ENCODE data around the gene IGF1. TPM values are rescaled to one million over a fixed set of nuclear protein-coding genes. Genes with fewer than 3 reads are reported as not detected.
"Not testable (repeated sequence)": the region's sequence is repeated elsewhere in the genome, so short reads cannot be mapped to it uniquely, and the experiment has no call there.

The IGF1 gene
- total and polyA plus RNA-seq, 5 donors = 4.7 to 71.9 (median 6.5) TPM

DNA sequence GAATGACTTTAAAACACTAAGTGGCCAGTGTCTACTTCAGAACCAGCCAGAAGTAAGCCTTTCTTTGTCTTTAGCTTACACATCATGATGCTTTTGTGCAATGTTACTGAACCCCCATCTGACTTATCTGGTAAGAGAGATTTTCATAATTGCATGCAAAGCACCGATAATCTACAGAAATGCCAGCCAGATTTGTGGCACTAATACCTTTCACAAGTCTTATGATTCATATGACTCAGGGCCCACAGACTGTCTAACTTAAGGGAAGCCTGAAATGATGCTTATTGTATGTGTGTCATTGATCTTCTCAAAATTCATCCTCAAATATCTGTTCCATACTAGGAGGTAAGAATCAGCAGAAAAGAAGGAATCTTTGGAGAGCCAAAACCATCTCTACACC is 18.0 kb downstream of the IGF1 start:
- no peak overlapping the region for H3K27ac ChIP-seq (ENCODE audit: low read length)
- DNase-seq = no peak
- H3K9me3 ChIP-seq (ENCODE audit: control insufficient read depth, low read length) = no peaks in the 10 kb centered on the region
- no peaks in the 10 kb centered on the region for H3K4me1 ChIP-seq (ENCODE audit: control insufficient read depth, insufficient read depth, low read length)
- no peak overlapping the region for H3K4me3 ChIP-seq (ENCODE audit: low read length)
- intact Hi-C loops (cut with DNase I) = no loop called here
- no peak for ATAC-seq
- H3K27me3 ChIP-seq (ENCODE audit: control insufficient read depth, insufficient read depth) = no peaks in the 10 kb centered on the region
- WGBS = 87% methylated on average over 1 of the region's 1 CpG

DNA sequence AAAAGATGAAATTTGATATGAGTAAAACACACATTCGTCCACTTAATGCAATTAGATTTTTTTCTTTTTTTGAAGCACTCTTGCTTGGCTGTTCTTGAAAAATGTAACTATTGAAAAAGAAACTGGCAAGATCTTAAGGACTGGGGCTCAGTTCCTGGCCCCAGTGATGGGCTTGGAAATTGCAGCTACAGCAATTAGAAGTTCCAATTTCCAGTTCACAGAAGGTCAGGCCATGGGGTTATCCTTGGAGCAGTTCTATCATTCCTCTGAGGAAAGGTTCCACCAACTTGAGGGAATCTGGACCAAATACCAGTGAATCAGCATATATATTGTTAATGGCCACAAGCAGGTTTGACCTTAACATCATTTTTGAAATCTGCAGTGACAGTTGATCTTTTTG is 18.9 kb downstream of the IGF1 start:
- DNase-seq (peak in 2 of 3 donors; percentile 14 to 35), ATAC-seq (peak in 1 of 2 donors; percentile 76)
- intact Hi-C loops (cut with DNase I) = no loop called here
- no peaks in the 10 kb centered on the region for H3K27me3 ChIP-seq (ENCODE audit: control insufficient read depth, insufficient read depth)
- no peaks in the 10 kb centered on the region for H3K9me3 ChIP-seq (ENCODE audit: control insufficient read depth, low read length)
- no peak overlapping the region for H3K27ac ChIP-seq (ENCODE audit: low read length)
- H3K4me3 ChIP-seq (ENCODE audit: low read length) = no peak overlapping the region
- 53% methylated on average over 1 of the region's 1 CpG for WGBS
- H3K4me1 ChIP-seq (ENCODE audit: control insufficient read depth, insufficient read depth, low read length) = peaks cover 2% of the 10 kb centered on the region

DNA sequence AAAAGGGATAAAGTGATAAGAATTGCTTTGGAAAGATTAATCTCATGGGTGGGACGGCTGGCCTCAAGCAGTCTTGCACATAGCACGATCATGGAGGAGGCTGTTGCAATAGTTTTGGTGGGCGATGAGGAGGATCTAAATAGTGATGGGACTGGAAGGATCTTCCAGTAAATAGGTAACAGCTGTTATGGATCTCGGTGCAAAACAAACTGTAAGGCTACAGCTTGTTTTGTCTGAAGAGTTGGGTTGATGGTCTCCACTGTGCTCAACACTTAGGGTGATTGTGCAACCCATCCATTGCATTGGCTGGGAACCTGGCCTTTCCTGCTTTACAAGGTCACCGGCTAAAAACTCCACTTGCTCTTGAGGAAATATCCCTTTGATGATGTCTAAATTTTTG is 21.0 kb downstream of the IGF1 start:
- H3K4me1 ChIP-seq (ENCODE audit: control insufficient read depth, insufficient read depth, low read length) = peaks cover 5% of the 10 kb centered on the region
- no peak overlapping the region for H3K4me3 ChIP-seq (ENCODE audit: low read length)
- no peaks in the 10 kb centered on the region for H3K27me3 ChIP-seq (ENCODE audit: control insufficient read depth, insufficient read depth)
- intact Hi-C loops (cut with DNase I) = no loop called here
- ATAC-seq = no peak
- no peaks in the 10 kb centered on the region for H3K9me3 ChIP-seq (ENCODE audit: control insufficient read depth, low read length)
- H3K27ac ChIP-seq (ENCODE audit: low read length) = no peak overlapping the region
- DNase-seq = peak in 2 of 3 donors; percentile 27 to 55
- WGBS = 75% methylated on average over 5 of the region's 5 CpGs

DNA sequence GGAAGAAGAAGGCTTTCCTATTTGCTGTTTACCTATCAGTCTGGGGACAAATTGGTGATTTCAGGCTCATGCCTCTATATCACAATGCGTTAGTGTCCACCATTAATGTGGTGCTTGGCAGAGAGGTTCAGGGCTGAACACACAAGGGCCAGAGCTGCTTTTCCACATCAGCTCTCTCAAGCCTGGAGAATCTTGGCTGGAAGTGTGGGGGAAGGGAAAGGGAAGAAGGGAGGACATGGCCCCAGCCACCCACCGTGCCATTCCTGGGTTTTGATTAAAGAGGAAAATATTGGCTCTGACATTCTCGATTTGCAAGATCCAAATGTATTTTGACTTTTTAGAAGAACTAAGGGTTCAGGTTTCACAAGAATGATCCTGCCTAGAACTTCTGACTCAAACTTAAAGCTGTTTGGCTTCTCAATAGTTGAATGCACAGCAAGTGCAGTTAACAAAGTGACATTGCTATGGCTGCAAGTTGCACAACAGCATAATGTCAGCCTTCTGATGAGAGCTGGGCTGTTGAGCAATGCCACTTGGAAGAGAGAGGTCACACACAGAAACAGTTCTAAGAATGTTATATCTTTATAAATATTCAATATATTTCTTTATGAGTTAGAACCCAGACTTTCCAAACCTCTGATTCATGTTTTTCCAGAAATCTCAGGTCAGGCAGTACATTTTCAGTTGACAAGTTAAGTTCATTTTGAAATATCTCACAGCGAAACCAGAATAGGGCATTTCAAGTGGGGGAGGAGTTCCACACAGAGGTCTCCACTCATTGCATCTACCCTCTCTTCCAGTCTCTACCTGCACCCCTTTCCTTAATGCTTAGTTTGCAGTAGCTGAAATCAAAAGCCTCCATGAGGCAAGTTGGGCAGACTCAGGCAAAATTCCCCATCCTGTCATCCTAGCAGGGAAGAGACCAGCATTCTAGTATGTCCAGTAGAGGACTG is 25.3 kb downstream of the IGF1 start:
- intact Hi-C loops (cut with DNase I) = no loop called here
- peak; percentile 80 to 83 for ATAC-seq

DNA sequence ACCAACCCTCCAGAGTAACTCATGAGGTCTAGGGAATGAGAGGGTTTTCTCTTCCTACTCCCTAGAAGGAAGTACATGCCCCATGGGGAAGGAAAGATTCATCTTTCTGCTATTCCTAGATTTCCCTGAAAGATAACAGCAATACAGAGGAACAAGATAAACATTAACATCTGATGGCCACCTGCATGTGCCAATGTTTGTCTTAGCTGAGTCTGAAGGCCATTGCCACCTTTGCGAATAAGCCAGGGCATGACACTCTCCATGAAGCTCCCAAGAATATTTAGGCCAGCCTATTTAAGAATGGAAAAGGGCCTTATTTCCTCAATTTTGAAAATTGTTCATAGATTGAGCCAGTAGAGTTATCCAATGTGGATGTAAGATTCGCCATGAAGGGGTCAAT is 26.0 kb downstream of the IGF1 start:
- intact Hi-C loops (cut with DNase I) = no loop called here
- H3K4me1 ChIP-seq (ENCODE audit: control insufficient read depth, insufficient read depth, low read length) = peaks cover 9% of the 10 kb centered on the region
- WGBS = 90% methylated on average over 2 of the region's 2 CpGs
- H3K27me3 ChIP-seq (ENCODE audit: control insufficient read depth, insufficient read depth) = no peaks in the 10 kb centered on the region
- no peak for DNase-seq
- no peaks in the 10 kb centered on the region for H3K9me3 ChIP-seq (ENCODE audit: control insufficient read depth, low read length)
- no peak overlapping the region for H3K27ac ChIP-seq (ENCODE audit: low read length)
- no peak for ATAC-seq
- H3K4me3 ChIP-seq (ENCODE audit: low read length) = no peak overlapping the region

More for the DNA sequence above, 25.3 kb downstream of the IGF1 start:
- no peak overlapping the region for H3K4me3 ChIP-seq (ENCODE audit: low read length)
- H3K4me1 ChIP-seq (ENCODE audit: control insufficient read depth, insufficient read depth, low read length) = peaks cover 9% of the 10 kb centered on the region
- peak in 2 of 3 donors; percentile 50 to 58 for DNase-seq
- H3K27me3 ChIP-seq (ENCODE audit: control insufficient read depth, insufficient read depth) = no peaks in the 10 kb centered on the region
- WGBS = 80% methylated on average over 4 of the region's 4 CpGs
- H3K27ac ChIP-seq (ENCODE audit: low read length) = peak overlapping the region; percentile 48
- no peaks in the 10 kb centered on the region for H3K9me3 ChIP-seq (ENCODE audit: control insufficient read depth, low read length)

DNA sequence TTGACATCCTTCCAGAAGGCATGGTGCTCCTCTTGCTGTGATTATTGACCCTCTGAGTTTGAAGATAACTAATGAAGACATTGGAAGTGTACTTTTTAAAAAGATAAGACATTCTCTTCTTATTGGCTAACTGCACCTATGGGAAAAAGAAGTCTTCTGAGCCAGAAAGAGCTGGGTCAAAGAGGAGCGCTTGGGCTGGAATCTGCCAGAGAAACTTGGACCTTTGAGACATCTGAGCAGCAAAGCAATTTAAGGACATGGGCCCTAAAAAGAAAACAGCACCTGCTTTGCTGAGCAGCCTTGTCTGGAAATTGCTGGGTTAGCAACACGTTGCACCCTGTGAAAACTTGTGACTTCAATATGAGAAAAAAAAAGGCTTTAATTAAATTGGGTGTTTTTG is 27.8 kb downstream of the IGF1 start:
- ATAC-seq = no peak
- intact Hi-C loops (cut with DNase I) = no loop called here
- 51% methylated on average over 2 of the region's 2 CpGs for WGBS

DNA sequence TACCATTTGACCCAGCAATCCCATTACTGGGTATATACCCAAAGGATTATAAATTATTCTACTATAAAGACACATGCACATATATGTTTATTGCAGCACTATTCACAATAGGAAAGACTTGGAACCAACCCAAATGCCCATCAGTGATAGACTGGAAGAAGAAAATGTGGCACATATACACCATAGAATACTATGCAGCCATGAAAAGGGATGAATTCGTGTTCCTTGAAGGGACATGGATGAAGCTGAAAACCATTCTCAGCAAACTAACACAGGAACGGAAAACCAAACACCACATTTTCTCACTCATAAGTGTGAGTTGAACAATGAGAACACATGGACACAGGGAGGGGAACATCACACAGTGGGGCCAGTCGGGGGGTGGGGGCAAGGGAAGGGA is 31.3 kb downstream of the IGF1 start:
- WGBS = 89% methylated on average over 3 of the region's 3 CpGs
- ATAC-seq; H3K27me3 ChIP-seq (ENCODE audit: control insufficient read depth, insufficient read depth); H3K4me3 ChIP-seq (ENCODE audit: low read length); intact Hi-C loops (cut with DNase I); H3K9me3 ChIP-seq (ENCODE audit: control insufficient read depth, low read length); H3K27ac ChIP-seq (ENCODE audit: low read length); DNase-seq; H3K4me1 ChIP-seq (ENCODE audit: control insufficient read depth, insufficient read depth, low read length): not testable (repeated sequence)

More for the DNA sequence above, 27.8 kb downstream of the IGF1 start:
- no peak for DNase-seq
- Histone ChIP-seq H3K9me3 (ENCODE audit: control insufficient read depth, low read length) (no peaks in the 10 kb centered on the region), H3K4me3 (ENCODE audit: low read length) (no peak overlapping the region), H3K4me1 (ENCODE audit: control insufficient read depth, insufficient read depth, low read length) (peaks cover 9% of the 10 kb centered on the region), H3K27ac (ENCODE audit: low read length) (no peak overlapping the region), H3K27me3 (ENCODE audit: control insufficient read depth, insufficient read depth) (no peaks in the 10 kb centered on the region)

DNA sequence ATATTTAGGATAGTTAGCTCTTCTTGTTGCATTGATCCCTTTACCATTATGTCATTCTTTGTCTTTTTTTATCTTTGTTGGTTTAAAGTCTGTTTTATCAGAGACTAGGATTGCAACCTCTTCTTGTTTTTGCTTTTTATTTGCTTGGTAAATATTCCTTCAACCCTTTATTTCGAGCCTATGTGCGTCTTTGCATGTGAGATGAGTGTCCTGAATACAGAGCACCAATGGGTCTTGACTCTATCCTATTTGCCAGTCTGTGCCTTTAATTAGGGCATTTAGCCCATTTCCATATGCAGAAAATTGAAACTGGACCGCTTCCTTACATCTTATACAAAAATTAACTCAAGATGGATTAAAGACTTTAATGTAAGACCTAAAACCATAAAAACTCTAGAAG is 32.9 kb downstream of the IGF1 start:
- H3K27ac ChIP-seq (ENCODE audit: low read length); ATAC-seq; H3K9me3 ChIP-seq (ENCODE audit: control insufficient read depth, low read length); H3K4me3 ChIP-seq (ENCODE audit: low read length); H3K4me1 ChIP-seq (ENCODE audit: control insufficient read depth, insufficient read depth, low read length); H3K27me3 ChIP-seq (ENCODE audit: control insufficient read depth, insufficient read depth); intact Hi-C loops (cut with DNase I); DNase-seq: not testable (repeated sequence)
- 88% methylated on average over 3 of the region's 3 CpGs for WGBS

DNA sequence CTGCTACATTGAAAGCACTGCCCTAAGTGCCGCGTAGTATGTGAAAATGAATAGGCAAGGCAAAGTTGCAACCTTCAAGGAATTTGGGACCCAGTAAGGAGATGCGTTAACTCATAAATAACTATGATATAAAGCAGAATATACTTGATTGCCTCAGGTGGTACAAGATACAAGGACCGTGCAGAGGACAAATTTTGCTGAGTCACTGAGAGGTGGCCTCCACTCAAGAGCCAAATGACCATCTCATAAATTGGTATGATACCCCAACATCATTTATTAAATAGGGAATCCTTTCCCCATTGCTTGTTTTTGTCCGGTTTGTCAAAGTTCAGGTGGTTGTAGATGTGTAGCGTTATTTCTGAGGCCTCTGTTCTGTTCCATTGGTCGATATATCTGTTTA is 35.7 kb downstream of the IGF1 start:
- Histone ChIP-seq H3K27me3 (ENCODE audit: control insufficient read depth, insufficient read depth) (no peaks in the 10 kb centered on the region), H3K9me3 (ENCODE audit: control insufficient read depth, low read length) (no peaks in the 10 kb centered on the region), H3K4me3 (ENCODE audit: low read length) (no peak overlapping the region), H3K27ac (ENCODE audit: low read length) (no peak overlapping the region), H3K4me1 (ENCODE audit: control insufficient read depth, insufficient read depth, low read length) (no peaks in the 10 kb centered on the region)
- intact Hi-C loops (cut with DNase I) = no loop called here
- WGBS = 86% methylated on average over 7 of the region's 7 CpGs
- ATAC-seq = no peak
- no peak for DNase-seq

DNA sequence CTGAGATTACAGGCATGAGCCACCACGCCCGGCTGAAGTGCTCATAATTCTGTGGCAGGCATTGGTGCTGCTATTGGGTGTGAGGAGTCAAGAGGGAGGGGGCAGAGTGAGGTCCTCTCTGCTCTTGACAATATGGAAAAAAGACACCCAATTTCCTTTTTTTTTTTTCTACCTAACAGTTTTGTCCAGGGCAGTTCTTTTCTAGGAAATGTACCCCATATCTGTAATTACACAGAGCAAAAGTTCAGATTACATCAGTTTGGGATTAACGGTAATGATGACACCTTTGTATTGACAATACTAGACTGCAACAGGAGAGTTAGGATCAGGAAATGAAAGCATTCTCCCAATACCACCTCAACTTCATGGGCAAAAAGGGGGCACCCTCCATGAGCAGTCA is 36.3 kb downstream of the IGF1 start:
- intact Hi-C loops (cut with DNase I) = no loop called here
- no peak for ATAC-seq
- Histone ChIP-seq H3K27ac (ENCODE audit: low read length) (no peak overlapping the region), H3K27me3 (ENCODE audit: control insufficient read depth, insufficient read depth) (no peaks in the 10 kb centered on the region), H3K9me3 (ENCODE audit: control insufficient read depth, low read length) (no peaks in the 10 kb centered on the region), H3K4me3 (ENCODE audit: low read length) (no peak overlapping the region), H3K4me1 (ENCODE audit: control insufficient read depth, insufficient read depth, low read length) (no peaks in the 10 kb centered on the region)
- no peak for DNase-seq
- WGBS = 92% methylated on average over 3 of the region's 3 CpGs

DNA sequence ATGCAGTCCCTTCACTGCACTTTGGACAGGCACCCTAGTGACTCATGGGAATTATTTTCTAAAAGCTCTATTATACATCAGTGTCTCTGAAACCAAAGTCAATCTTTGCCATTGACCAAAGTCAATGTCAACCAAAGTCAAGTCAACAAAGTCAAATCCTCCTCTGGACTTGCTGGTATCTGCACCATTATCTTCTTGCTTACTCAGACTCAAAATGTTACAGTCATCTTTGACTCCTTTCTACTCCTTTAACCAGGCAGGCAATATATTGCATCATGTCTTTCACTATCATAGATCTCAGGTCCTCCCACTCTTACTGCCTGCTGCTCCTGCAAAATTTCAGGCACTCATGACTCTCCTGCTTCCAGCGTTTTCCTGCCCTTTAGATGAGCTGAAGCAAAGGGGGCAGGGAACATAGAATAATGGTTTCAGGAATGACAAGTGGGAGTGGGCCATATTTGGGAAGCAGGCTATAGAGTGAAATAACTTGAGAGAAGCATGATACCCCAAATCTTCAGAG is 39.2 kb downstream of the IGF1 start:
- intact Hi-C loops (cut with DNase I) = no loop called here
- DNase-seq = no peak
- no peak overlapping the region for H3K4me3 ChIP-seq (ENCODE audit: low read length)
- H3K27ac ChIP-seq (ENCODE audit: low read length) = no peak overlapping the region
- H3K4me1 ChIP-seq (ENCODE audit: control insufficient read depth, insufficient read depth, low read length) = no peaks in the 10 kb centered on the region
- no peaks in the 10 kb centered on the region for H3K9me3 ChIP-seq (ENCODE audit: control insufficient read depth, low read length)
- ATAC-seq = no peak
- 75% methylated on average over 1 of the region's 1 CpG for WGBS
- no peaks in the 10 kb centered on the region for H3K27me3 ChIP-seq (ENCODE audit: control insufficient read depth, insufficient read depth)
